Mesenteric fat pad (tissue), 1 donor: ENCODE results near the gene JADE1. TPM values are rescaled to one million over a fixed set of nuclear protein-coding genes. Genes with fewer than 3 reads are reported as not detected.

Source experiments
- DNase-seq: peaks from one replicate; pipeline ENCODE4 v3.0.0-alpha.2; 2020; ENCODE audit warnings: low spot score
- total RNA-seq: library from RNA; stranded (reverse); fragmentation: NEBNext Ultra II Directional; extraction: Animal tissue kit (Norgen Biotek cat#: 25700); gene quantifications from one replicate; pipeline ENCODE4 v1.2.1, GENCODE V29; 2021
- donor health status: DM: yes; HTN: yes; CAD: no.

Gene JADE1
- total RNA-seq, 1 donor from 2014 or later: 53.4 TPM

DNA sequence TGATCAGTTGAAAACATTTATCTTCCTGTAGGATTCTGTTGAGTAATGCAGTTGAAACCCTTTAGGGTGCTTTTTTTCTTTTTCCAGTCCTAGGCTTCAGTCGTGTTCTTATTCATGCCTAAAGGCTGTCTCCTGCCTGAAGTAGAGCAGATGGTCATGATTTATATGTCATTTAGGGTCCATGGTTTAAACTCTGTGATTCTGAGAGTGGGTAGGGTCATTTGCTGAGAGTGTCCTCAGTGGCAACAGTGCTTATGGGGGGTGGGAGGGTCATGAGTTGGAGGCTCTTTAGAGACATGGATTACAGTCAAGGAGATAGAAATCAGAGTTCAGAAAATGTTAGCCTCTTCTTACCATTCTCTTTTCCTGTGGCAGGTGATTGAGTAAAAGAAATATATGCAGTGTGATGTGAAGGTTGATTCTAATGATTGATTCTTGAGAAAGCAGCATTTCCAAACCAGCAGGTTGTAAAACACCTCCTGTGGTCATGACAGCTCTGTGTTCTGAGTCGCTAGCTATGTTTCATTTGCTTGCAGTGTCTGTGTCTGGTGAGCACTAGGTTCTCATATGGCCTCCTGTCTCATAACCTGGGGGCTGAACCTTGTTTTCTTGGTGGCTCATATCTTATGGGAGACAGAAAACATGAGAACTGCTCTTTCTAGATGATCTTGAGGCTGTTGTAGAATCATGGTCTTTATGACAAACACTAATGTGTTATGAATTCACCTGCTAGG lies 60.4 kb downstream of the JADE1 start:
- no peak for DNase-seq

DNA sequence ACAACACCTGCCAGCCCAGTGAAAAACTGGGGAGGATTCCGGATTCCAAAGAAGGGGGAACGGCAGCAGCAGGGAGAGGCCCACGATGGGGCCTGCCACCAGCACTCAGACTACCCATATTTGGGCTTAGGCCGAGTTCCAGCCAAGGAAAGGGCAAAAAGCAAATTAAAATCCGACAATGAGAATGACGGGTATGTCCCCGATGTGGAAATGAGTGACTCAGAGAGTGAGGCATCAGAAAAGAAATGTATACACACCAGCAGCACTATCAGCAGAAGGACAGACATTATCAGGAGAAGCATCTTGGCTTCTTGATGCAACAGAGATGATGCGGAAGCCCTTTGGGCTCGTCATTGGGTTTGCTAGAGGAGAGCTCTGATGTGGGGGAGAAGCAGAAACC lies 62.4 kb downstream of the JADE1 start:
- no peak for DNase-seq

DNA sequence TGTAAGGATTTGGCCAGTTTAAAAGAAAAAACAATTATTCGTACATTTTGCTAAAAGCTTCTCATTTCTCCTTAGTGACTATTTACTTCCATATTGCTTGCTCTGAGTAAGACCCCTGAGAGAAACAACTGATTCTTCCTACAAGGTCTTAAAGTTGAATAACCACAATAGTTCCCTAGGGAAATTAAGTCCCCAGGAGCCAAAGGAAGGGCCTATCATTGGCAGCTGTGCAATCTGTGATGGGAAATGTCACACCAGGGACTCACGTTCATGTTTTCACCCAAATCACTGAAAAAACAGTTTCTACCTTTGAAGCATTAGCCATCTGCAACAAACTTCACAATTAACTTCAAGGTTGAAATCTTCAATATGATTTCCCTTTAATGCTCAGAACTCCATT lies 66.7 kb downstream of the JADE1 start:
- no peak for DNase-seq

DNA sequence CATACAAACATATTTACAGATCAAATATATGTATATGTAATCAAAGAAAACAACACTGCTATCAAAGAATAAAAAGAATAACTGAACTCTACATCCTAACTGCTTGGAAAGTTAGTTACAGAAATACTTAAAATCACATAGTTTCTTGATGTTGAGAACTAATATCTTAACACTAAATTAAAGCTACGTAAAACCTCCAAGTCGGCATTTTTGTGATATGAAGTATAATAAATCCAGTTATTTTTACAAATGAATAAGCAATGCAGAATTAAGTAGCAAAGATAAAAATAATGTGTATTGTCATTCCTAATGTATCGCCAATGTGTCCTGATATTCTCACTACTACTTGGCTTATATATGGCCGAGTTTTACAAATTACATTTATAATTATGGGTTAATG lies 68.4 kb downstream of the JADE1 start:
- no peak for DNase-seq

DNA sequence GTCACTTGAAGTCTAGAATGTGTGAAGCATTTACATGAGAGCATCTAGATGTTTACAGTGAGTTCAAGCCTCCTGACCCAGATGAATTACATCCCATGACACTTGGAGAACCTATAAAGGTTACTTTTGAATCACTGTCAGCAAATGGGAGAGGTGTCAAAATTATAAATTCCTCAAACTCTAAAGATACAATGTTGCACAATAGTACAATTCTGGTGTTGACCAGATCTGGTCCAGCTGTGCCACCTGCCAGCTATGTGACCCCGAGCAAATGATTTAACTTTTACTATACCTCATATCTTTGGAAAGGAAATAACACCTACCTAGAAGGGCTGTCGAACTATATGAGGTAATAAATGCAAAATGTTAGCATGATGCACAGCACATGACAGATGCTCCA lies 69.8 kb downstream of the JADE1 start:
- DNase-seq: no peak

DNA sequence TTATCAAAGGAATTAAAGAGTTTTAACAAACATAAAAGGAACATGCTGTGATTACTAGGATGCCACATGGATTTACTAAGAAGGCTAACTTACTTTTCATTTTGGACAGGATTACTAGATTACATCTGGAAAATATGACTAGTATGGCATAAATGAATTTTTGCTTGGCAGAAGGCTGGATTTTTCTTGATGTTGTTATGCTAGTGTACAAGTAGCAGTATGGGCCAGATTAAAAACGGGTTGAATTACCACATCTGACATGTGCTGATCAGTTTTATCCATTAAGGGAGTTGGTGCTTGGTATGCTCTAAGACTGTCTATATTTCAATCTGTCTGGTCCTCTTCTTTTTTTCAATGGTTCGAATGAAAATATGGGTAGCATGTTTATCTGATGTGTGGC lies 70.5 kb downstream of the JADE1 start:
- DNase-seq: no peak

DNA sequence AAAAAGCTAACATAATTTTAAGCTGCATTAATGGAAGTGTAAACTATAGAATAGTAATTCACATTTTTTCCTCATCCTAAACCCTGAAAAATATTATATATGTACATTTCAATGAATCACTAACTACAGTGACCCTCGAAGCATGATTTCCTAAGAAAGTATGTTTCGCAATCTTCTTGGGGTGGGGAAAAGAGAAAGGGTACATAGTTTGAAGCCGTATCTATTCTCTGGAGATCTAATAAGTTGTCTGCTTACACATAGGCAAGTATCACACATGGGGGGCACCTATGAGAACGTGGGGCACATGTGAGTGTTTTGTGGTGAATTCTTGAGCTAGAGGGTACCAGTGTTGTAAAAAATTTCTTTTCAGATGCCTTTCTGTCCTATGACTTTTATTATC lies 71.2 kb downstream of the JADE1 start:
- DNase-seq: no peak

DNA sequence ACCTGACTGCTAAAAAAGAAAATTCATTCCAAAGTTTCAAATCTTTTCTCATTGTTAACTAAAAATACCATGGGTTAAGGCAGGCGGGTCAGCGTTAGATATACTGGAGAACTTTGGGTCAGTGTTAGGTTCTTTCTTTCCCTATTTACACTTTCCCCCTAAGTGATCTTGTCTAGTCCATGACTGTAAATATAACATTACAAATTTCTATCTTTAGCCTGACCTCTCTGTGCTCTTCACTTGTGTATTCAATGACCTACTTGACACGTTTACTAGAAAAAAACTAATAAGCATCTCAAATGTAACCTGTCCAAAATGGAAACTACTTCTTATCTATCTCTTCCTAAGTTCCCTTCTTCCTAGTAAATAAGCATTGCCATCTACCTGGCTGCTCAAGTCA lies 95.3 kb downstream of the JADE1 start:
- no peak for DNase-seq

DNA sequence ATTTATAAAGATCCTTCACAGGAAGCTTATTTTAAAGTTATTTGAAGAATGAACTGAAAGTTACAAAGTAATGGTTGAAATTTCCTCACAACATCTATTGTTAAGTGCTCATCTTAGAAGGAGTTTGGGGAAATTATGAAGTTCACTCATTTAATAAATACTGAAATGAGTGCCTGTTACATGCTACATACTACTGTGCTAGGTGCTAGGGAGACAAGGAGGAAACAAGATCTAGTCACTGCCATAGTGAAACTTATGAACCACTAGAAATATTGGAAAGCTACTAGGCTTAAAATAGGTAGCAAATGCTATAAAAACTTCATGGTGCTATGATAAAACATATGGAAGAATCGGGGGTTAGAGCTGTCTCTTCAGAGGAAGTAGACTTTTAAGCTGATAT lies 97.1 kb downstream of the JADE1 start:
- DNase-seq: no peak

DNA sequence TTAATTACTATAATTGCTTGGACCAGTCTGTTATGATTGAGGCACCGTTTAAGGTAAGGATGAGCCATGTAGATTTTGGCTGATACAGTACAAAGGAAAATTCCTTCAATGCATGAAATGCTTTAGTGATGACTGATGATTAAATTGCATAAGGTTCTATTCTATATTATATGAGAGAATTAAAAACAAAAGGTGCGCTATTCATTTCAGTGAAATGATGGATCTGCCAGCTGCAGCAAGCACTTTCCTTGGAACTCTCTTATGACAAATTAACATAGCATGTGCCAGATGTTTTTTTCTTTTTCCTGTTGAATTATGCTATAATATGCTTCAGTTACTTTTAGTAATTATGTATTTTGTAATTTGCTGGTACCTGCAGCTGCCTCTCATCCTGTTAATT lies 98.5 kb downstream of the JADE1 start:
- no peak for DNase-seq

DNA sequence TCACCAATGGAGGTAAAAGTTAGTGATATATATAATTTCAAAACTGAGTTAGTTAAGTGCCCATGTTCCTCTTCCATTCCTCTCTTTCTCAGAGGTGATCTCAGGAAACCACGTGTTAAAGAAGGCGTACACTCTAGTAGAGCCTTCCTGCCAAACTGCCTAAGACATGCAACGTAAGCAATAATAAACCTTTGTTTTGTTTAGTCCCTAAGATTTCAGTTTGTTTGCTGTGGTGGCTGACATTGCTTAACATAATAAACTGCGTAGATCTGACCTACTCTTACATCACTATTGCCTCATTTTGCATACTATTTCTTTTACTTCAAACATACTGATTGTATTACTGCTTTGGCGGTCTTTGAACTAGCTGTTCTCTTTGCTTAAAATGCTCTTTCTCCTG lies 99.2 kb downstream of the JADE1 start:
- no peak for DNase-seq

DNA sequence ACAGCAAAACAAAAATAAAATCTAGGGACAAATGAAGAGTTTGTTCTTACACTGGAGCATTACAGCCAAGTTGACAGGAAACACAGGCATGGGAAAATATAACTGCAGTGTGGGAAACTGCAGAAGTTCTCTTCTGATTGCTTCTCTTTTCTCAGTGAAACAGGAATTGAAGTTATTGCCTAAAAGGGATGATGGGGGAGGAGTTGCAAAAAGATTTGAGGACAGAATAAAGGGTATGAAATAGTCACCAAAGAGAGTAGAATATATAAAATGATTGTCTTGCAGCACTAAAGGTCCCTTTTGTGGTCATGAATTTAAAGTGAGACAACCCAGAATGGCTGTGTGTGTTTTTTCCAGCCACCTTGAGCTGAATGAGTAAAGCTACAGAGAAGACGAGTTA lies 103.7 kb downstream of the JADE1 start:
- no peak for DNase-seq

DNA sequence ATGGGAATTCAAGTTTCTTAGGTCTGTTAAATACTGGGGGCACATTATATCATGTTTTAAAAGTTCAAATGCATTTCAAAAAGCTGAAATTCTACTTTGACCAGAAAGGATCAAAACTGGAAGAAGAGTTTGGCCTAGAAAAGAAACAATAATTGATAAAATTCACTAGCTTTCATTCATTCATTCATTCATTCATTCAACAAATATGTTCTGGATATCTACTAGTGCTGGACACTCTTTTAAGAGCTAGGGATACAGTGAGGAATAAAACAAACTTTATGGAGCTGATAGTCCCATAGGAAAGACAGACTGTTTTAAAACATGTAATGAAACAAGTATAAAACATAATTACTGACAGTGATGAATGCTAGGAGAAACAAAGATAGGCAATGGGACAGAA lies 106.0 kb downstream of the JADE1 start:
- no peak for DNase-seq

DNA sequence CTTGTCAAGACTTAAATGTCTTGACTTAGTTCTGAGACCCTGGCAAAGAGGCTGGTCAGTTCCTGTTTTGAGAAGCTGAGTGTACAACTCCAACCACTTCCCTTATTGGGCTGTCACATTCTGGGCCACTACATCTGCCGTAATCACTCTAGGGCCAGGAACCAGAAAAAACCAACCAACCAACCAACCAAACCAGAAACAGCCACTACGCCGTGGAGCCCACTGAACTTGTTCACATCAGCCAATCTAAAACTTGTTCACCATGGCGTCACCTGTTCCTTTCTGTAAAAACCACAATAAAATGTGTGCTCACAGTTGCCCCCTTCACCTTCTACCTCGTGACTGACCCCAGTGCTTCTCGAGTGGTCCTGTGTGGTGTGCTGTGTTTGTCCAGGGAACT lies 107.3 kb downstream of the JADE1 start:
- DNase-seq: no peak

DNA sequence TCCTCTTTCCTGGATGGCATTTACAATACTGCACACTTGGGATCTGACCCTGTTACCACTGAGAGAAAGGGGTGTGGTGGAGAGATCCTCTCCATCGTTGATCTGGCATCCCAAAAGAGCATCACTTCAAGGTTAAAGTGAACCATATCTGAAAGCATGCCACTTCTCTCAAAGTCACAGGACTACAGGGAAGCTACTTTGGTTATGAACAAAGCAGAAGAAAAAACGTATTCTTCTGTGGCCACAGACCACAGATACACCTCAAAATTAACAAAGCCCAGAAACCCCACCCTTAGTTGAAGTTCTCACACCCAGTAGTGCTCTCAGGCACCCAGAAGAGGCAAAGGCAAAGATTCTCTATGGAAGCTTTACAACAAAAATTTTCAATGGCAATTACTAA lies 108.3 kb downstream of the JADE1 start:
- DNase-seq: no peak

DNA sequence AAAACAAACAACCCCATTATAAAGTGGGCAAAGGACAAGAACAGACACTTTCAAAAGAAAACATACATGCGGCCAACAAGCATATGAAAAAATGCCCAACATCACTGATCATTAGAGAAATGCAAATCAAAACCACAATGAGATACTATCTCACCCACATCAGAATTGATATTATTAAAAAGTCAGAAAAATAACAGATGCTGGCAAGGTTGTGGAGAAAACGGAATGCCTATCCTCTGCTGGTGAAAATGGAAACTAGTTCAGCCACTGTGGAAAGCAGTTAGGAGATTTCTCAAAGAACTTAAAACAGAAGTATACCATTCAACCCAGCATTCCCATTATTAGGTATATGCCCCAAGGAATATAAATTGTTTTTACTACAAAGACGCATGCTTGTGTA lies 112.5 kb downstream of the JADE1 start:
- DNase-seq: no peak
